Neural progenitor cell (in vitro differentiated cells): ENCODE data around the gene PRR19.

Experiments
- CTCF ChIP-seq: fragments of 200-600 bp; sonication (generic); IDR thresholded peaks from 2 replicates; pipeline ENCODE4 v1.5.1; 2017; ENCODE audit warnings: antibody characterized with exemption, mild to moderate bottlenecking
- EZH2 ChIP-seq: fragments of 200-600 bp; sonication (generic); IDR thresholded peaks from 2 replicates; pipeline ENCODE4 v1.6.1; 2017; ENCODE audit warnings: antibody characterized with exemption, mild to moderate bottlenecking, moderate library complexity
- EZH2phosphoT487 ChIP-seq: fragments of 200-600 bp; sonication (generic); IDR thresholded peaks from 2 replicates; pipeline ENCODE4 v1.6.1; 2017; ENCODE audit warnings: antibody characterized with exemption

GRCh38 chr19:42328106-42328505, 26.2 kb downstream of the PRR19 start:
- TF ChIP-seq CTCF (no peak), EZH2 (no peak), EZH2phosphoT487 (no peak)
